Measurements from ENCODE around the gene CCSER2. TPM values are rescaled to one million over a fixed set of nuclear protein-coding genes. Genes with fewer than 3 reads are reported as not detected.

Gene CCSER2
- 49.7 and 52.6 TPM in 2 replicates for total RNA-seq

GRCh38 chr10:84328418-84329195 is at the start of gene CCSER2:
Gene CCSER2 (plus strand): TSS chr10:84328589. CDS start chr10:84371053, 42,464 bp downstream.

Other genes with a start within 250 kb of the CCSER2 start
- 118 and 129 TPM in 2 replicates for gene GHITM, start 189.1 kb upstream of the CCSER2 start, total RNA-seq
- gene GPR15LG, start 154.8 kb upstream of the CCSER2 start, total RNA-seq, result not detected in 2 replicates
- gene CDHR1, start 134.1 kb upstream of the CCSER2 start, total RNA-seq, result under 0.01 and 0.12 TPM in 2 replicates
- not detected in 2 replicates for gene LRIT2, start 103.0 kb upstream of the CCSER2 start, total RNA-seq
- gene LRIT1, start 87.0 kb upstream of the CCSER2 start, total RNA-seq, result not detected in 2 replicates
- not detected in 2 replicates for gene RGR, start 83.5 kb upstream of the CCSER2 start, total RNA-seq

Measured in hair follicle dermal papilla cell (primary cell).